HCT116 (cell line): Measurements from ENCODE around the gene MCFD2. TPM values are rescaled to one million over a fixed set of nuclear protein-coding genes. Genes with fewer than 3 reads are reported as not detected.

Experiments
- ATAC-seq: fragments of 200-7000 bp; cut with Tn5 transposase; 2 replicates; pipeline ENCODE4 v1.9.1; 2020; ENCODE audit warnings: mild to moderate bottlenecking, moderate library complexity
- BruUV-seq: library from RNA; stranded (reverse); fragments of 400-500 nt; replicated peaks from 2 replicates; lab custom pipeline; 2021; lab: Mats Ljungman, UMichigan
- CTCF ChIA-PET: fragments of 300-600 bp; sonication (Branson Sonifier 250); formaldehyde crosslinking; loops from one replicate; lab custom pipeline; 2021; ENCODE audit warnings: antibody characterized with exemption; lab: Charles Lee
- POLR2A ChIA-PET: fragments of 300-600, 350-600 bp; sonication (Branson Sonifier 250); formaldehyde crosslinking; loops from one replicate; lab custom pipeline; 2021; ENCODE audit warnings: antibody characterized with exemption; lab: Charles Lee
- RAD21 ChIA-PET, 2 experiments: fragments of 300-600 bp; sonication (Branson Sonifier 250); formaldehyde crosslinking; loops; one replicate each; lab custom pipeline; 2023; ENCODE audit warnings: low total read pairs in 2 of 2; ENCODE audit not compliant: uncharacterized antibody in 2 of 2, unreplicated experiment in 2 of 2, low non-redundant PET in 1 of 2; lab: Charles Lee
- DNase-seq: peaks from one replicate; pipeline ENCODE4 v3.0.0-alpha.2; 2010; ENCODE audit warnings: low read depth, low spot score
- H2AFZ ChIP-seq: fragments of 200-600 bp; shearing (Covaris generic), sonication (generic); 2 replicates; pipeline ENCODE4 v1.6.1; 2017; ENCODE audit warnings: low read depth, mixed run types, mixed read lengths, antibody characterized with exemption, low read length; ENCODE audit not compliant: poor library complexity, severe bottlenecking
- H3K27ac ChIP-seq: 2 replicates; pipeline ENCODE4 v1.5.1; 2012; ENCODE audit warnings: low read depth, low read length
- H3K27me3 ChIP-seq: fragments of 200-600 bp; sonication (generic); 2 replicates; pipeline ENCODE4 v1.6.1; 2016; ENCODE audit warnings: mixed run types, low read length, mixed read lengths; ENCODE audit not compliant: insufficient read depth
- H3K36me3 ChIP-seq, 2 experiments: fragments of 200-500 bp in 1 of 2; fragments of 200-600 bp in 1 of 2; sonication (Bioruptor generic) in 1 of 2; sonication (generic) in 1 of 2; 2 replicates each; pipeline versions ENCODE4 v1.5.1 to v1.6.1; 2014 to 2016; ENCODE audit warnings: low read length in 2 of 2, inconsistent platforms in 1 of 2, mixed read lengths in 1 of 2, mixed run types in 1 of 2; ENCODE audit not compliant: insufficient read depth in 2 of 2, control insufficient read depth in 1 of 2
- H3K4me1 ChIP-seq, 2 experiments: fragments of 200-600 bp in 1 of 2; sonication (generic) in 1 of 2; 2 replicates each; pipeline versions ENCODE4 v1.5.1 to v1.6.1; 2012 to 2017; ENCODE audit warnings: low read length in 2 of 2, inconsistent platforms in 1 of 2, mild to moderate bottlenecking in 1 of 2, mixed read lengths in 1 of 2, mixed run types in 1 of 2, moderate library complexity in 1 of 2; ENCODE audit not compliant: insufficient read depth in 2 of 2, control insufficient read depth in 1 of 2
- H3K4me2 ChIP-seq: fragments of 200-600 bp; sonication (generic); 2 replicates; pipeline ENCODE4 v1.6.1; 2017; ENCODE audit warnings: mixed run types, low read length, mixed read lengths
- H3K4me3 ChIP-seq, 2 experiments: fragments of 200-600 bp in 1 of 2; sonication (generic) in 1 of 2; replicated peaks in 1 of 2; 2 replicates each; pipeline ENCODE4 v1.5.1; 2011 to 2016; ENCODE audit warnings: low read length in 2 of 2, control low read depth in 1 of 2, low read depth in 1 of 2, mild to moderate bottlenecking in 1 of 2, mixed read lengths in 1 of 2, mixed run types in 1 of 2
- H3K79me2 ChIP-seq: fragments of 200-600 bp; sonication (generic); 2 replicates; pipeline ENCODE4 v1.6.1; 2017; ENCODE audit warnings: mild to moderate bottlenecking, mixed run types, low read length, moderate library complexity, mixed read lengths; ENCODE audit not compliant: insufficient read depth
- H3K9ac ChIP-seq: fragments of 200-600 bp; sonication (generic); 2 replicates; pipeline ENCODE4 v1.6.1; 2016; ENCODE audit warnings: low read length, mixed read lengths
- H3K9me2 ChIP-seq: fragments of 200-600 bp; sonication (generic), shearing (Covaris generic); 2 replicates; pipeline ENCODE4 v1.6.1; 2017; ENCODE audit warnings: mixed run types, mild to moderate bottlenecking, moderate library complexity; ENCODE audit not compliant: insufficient read depth
- H3K9me3 ChIP-seq, 2 experiments: fragments of 200-500 bp in 1 of 2; fragments of 200-600 bp in 1 of 2; sonication (Bioruptor generic) in 1 of 2; sonication (generic) in 1 of 2; 2 replicates each; pipeline ENCODE4 v1.6.1; 2014 to 2017; ENCODE audit warnings: low read length in 2 of 2, mixed read lengths in 2 of 2, inconsistent platforms in 1 of 2, low read depth in 1 of 2, mild to moderate bottlenecking in 1 of 2, mixed run types in 1 of 2, moderate library complexity in 1 of 2; ENCODE audit not compliant: control insufficient read depth in 1 of 2, insufficient read depth in 1 of 2
- H4K20me1 ChIP-seq: fragments of 200-600 bp; sonication (generic), shearing (Covaris generic); 2 replicates; pipeline ENCODE4 v1.6.1; 2017; ENCODE audit warnings: mixed run types, mild to moderate bottlenecking, moderate library complexity; ENCODE audit not compliant: insufficient read depth
- CEBPB ChIP-seq: IDR thresholded peaks from 2 replicates; pipeline ENCODE4 v1.6.1; 2012; ENCODE audit warnings: low read depth
- CTCF ChIP-seq, 3 experiments: fragments of 200-600 bp in 1 of 3; sonication (generic) in 1 of 3; IDR thresholded peaks in 2 of 3; conservative IDR thresholded peaks in 1 of 3; 2 replicates each; pipeline ENCODE4 v1.5.1; 2012 to 2017; ENCODE audit warnings: low read depth in 2 of 3, low read length in 2 of 3, antibody characterized with exemption in 1 of 3, borderline replicate concordance in 1 of 3, control low read depth in 1 of 3, mild to moderate bottlenecking in 1 of 3, mixed read lengths in 1 of 3, mixed run types in 1 of 3, moderate library complexity in 1 of 3; ENCODE audit not compliant: insufficient read depth in 1 of 3
- ELF1 ChIP-seq: IDR thresholded peaks from 2 replicates; pipeline ENCODE4 v1.6.1; 2012; ENCODE audit warnings: low read depth, borderline replicate concordance
- EZH2phosphoT487 ChIP-seq: fragments of 200-600 bp; IDR thresholded peaks from 2 replicates; pipeline ENCODE4 v1.6.1; 2018; ENCODE audit warnings: antibody characterized with exemption, borderline replicate concordance
- MAX ChIP-seq: IDR thresholded peaks from 2 replicates; pipeline ENCODE4 v1.6.1; 2012
- POLR2AphosphoS5 ChIP-seq: IDR thresholded peaks from 2 replicates; pipeline ENCODE4 v1.6.1; 2011; ENCODE audit warnings: mild to moderate bottlenecking, low read depth, low read length, moderate library complexity
- RAD21 ChIP-seq: IDR thresholded peaks from 2 replicates; pipeline ENCODE4 v1.6.1; 2012; ENCODE audit warnings: low read depth, mild to moderate bottlenecking
- TCF7L2 ChIP-seq: IDR thresholded peaks from 2 replicates; pipeline ENCODE4 v1.7.0; 2011; ENCODE audit warnings: borderline replicate concordance, inconsistent platforms; ENCODE audit not compliant: insufficient read depth, insufficient read length; ENCODE audit errors: extremely low read depth
- ZBTB33 ChIP-seq: IDR thresholded peaks from 2 replicates; pipeline ENCODE4 v1.6.1; 2011; ENCODE audit warnings: mild to moderate bottlenecking, low read length, moderate library complexity; ENCODE audit not compliant: insufficient replicate concordance; ENCODE audit errors: extremely low read depth
- intact Hi-C: fragments of 100-400 bp; cut with micrococcal nuclease; formaldehyde crosslinking; loops from 2 replicates; pipeline ENCODE4 v1.10.0; 2022
- total RNA-seq: library from RNA; stranded (reverse); gene quantifications from one replicate; pipeline ENCODE4 v1.2.1, GENCODE V29; 2021; ENCODE audit not compliant: unreplicated experiment

Gene MCFD2
- total RNA-seq, 1 experiment from 2014 or later: 73.9 TPM

- RAD21 ChIA-PET: no interaction called here
- ATAC-seq: no peak
Observed at GRCh38 chr2:46862514-46862913, 53.1 kb downstream of the MCFD2 start.

More at GRCh38 chr2:46862514-46862913, 53.1 kb downstream of the MCFD2 start:
- intact Hi-C loops: no loop called here
- Histone ChIP-seq H3K79me2 (no peaks in the 10 kb centered on the region), H3K4me1 (peaks cover 0 to 34% of the 10 kb centered on the region in 2 experiments; a peak in 2 of 4 replicates), H3K9me3 (peaks cover 0 to 18% of the 10 kb centered on the region in 2 experiments; a peak in 1 of 4 replicates), H3K36me3 (no peaks in the 10 kb centered on the region), H2AFZ (no peak overlapping the region), H3K9me2 (no peaks in the 10 kb centered on the region), H3K9ac (no peak overlapping the region), H3K4me3 (no peak overlapping the region), H3K27ac (no peak overlapping the region), H3K4me2 (no peak overlapping the region), H4K20me1 (no peaks in the 10 kb centered on the region), H3K27me3 (no peaks in the 10 kb centered on the region)
- CTCF ChIA-PET: no interaction called here
- DNase-seq: no peak
- TF ChIP-seq ZBTB33 (no peak), CTCF (IDR thresholded peaks at IDR 0.05 in 2 of 3, conservative IDR thresholded peaks at IDR 0.05 in 1 of 3; ENCODE audit: borderline replicate concordance in 1 of 3, insufficient read depth in 1 of 3, low read depth in 2 of 3, low read length in 2 of 3) (no peak), RAD21 (no peak), EZH2phosphoT487 (no peak), POLR2AphosphoS5 (no peak), CEBPB (no peak), MAX (no peak), ELF1 (no peak), TCF7L2 (no peak)
- POLR2A ChIA-PET: no interaction called here
- BruUV-seq: no TSS peak
